Muscle layer of colon (tissue), 2 donors: ENCODE results near the gene LPP.
A peak's percentile ranks its signal among the peaks of the same experiment; 100 is the strongest.

Source experiments
- H3K27ac ChIP-seq: one replicate; pipeline ENCODE4 v1.7.0; 2013; ENCODE audit warnings: low read depth, mild to moderate bottlenecking, low read length, moderate library complexity
- H3K27me3 ChIP-seq, 2 donors: one replicate each; pipeline ENCODE4 v1.7.0; 2013; ENCODE audit warnings: low read length in 2 of 2, mild to moderate bottlenecking in 2 of 2; ENCODE audit not compliant: insufficient read depth in 2 of 2, control insufficient read depth in 1 of 2
- H3K36me3 ChIP-seq: one replicate; pipeline ENCODE4 v1.7.0; 2013; ENCODE audit warnings: mild to moderate bottlenecking, low read length; ENCODE audit not compliant: insufficient read depth
- H3K4me1 ChIP-seq: one replicate; pipeline ENCODE4 v1.7.0; 2013; ENCODE audit warnings: mild to moderate bottlenecking, low read length; ENCODE audit not compliant: insufficient read depth
- H3K4me3 ChIP-seq, 2 donors: one replicate each; pipeline ENCODE4 v1.7.0; 2013; ENCODE audit warnings: low read length in 2 of 2, low read depth in 1 of 2, mild to moderate bottlenecking in 1 of 2, moderate library complexity in 1 of 2
- H3K9ac ChIP-seq: one replicate; pipeline ENCODE4 v1.7.0; 2013; ENCODE audit warnings: low read length
- H3K9me3 ChIP-seq: one replicate; pipeline ENCODE4 v1.7.0; 2013; ENCODE audit warnings: mild to moderate bottlenecking, low read length
- donor health status: abdominal sarcoma.
- donor health status: Adenocarcinoma of cecum.

LPP gene

DNA sequence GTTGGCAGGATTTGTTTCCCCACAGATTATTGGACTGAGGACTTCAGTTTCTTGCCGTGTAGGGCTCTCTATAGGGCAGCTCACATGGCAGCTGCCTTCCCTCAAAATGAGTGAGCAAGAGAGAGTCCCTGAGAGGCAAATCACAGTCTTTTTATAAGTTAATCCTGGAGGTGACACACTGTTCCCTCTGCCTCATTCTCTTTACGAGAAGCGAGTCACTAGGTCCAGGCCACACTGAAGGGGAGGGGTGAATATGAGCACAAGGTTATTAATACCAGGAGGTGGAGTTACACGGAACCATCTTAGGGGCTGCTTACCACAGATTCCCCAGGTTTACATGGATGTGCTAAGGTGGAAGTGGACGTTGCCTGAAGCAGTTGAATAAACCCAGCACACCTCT lies 77.0 kb downstream of the LPP start:
- Histone ChIP-seq H3K27ac (peak overlapping the region; percentile 68), H3K36me3 (peaks cover 19% of the 10 kb centered on the region), H3K9me3 (no peaks in the 10 kb centered on the region), H3K27me3 (no peaks in the 10 kb centered on the region), H3K4me1 (peaks cover 67% of the 10 kb centered on the region), H3K4me3 (peak overlapping the region in 1 of 2 donors; percentile 9), H3K9ac (peak overlapping the region; percentile 54)

DNA sequence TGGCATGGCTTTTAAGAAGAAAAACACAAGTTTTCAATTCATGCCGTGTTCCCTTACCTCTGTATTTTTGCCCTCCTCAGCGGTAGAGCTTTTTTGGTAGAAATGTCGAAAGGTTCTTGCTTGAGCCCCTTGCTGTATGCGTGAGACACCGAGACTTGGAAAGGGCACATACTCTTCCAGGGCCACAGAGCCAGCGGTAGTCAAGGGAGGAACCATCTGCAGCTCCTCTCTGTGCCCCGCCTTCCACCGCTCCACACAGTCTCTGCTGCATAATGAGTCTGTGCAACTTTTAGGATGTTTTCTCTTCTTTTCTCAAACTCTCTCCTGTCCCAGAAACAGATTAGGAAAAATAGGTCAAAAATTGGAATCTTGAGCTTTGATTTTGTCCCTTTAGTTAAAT lies 77.5 kb downstream of the LPP start:
- Histone ChIP-seq H3K9ac (peak overlapping the region; percentile 54), H3K27ac (peak overlapping the region; percentile 68), H3K4me1 (peaks cover 67% of the 10 kb centered on the region), H3K36me3 (peaks cover 15% of the 10 kb centered on the region), H3K27me3 (no peaks in the 10 kb centered on the region), H3K9me3 (no peaks in the 10 kb centered on the region), H3K4me3 (peak overlapping the region in 1 of 2 donors; percentile 9)

DNA sequence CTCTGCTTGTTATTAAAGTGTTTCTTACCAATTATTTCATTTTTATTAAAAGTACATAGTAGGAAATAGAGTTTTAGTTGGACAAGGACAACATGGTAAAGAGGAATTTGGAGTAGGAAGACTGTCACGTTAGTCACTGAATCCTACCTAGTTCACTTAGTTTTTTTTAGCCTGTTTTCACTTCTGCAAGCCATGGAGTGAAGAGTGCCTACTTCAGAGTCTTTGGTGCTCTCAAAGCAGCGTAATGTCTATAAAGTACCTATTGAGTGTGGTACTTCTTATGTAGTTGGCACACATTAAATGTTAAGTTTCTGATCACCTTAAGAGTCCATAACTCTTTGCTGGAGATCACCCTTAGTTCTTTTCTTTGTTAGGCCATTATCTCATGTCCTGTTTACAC lies 78.7 kb downstream of the LPP start:
- Histone ChIP-seq H3K9ac (no peak overlapping the region), H3K27ac (peak overlapping the region; percentile 68), H3K27me3 (no peaks in the 10 kb centered on the region), H3K36me3 (peaks cover 8% of the 10 kb centered on the region), H3K4me3 (no peak overlapping the region), H3K9me3 (no peaks in the 10 kb centered on the region), H3K4me1 (peaks cover 63% of the 10 kb centered on the region)

GRCh38 chr3:188233320-188233719 lies 79.4 kb downstream of the LPP start:
- Histone ChIP-seq H3K9ac (no peak overlapping the region), H3K36me3 (peaks cover 2% of the 10 kb centered on the region), H3K4me1 (peaks cover 63% of the 10 kb centered on the region), H3K27ac (peak overlapping the region; percentile 68), H3K9me3 (no peaks in the 10 kb centered on the region), H3K27me3 (no peaks in the 10 kb centered on the region), H3K4me3 (no peak overlapping the region)

DNA sequence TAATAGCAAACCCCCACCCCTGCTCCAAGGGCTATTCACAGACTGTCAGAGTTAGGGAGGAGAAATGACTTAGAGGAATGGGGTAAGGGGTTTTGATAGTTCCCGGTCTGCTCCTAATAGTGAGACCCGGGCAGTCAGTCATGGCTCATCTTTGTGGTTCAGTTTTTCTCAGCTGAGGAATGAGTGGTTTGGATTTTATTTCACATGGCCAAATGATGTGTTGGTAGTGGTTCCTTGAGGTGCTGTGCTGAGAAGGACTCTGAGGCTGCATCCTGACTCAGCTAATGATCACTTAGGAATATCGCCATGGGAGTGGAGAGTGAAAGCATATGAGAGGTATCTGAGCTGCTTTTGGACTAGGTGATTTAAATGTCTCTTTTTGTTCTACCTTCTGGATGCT lies 80.2 kb downstream of the LPP start:
- H3K4me3 ChIP-seq = no peak overlapping the region
- no peaks in the 10 kb centered on the region for H3K27me3 ChIP-seq
- H3K27ac ChIP-seq = peak overlapping the region; percentile 68
- peaks cover 63% of the 10 kb centered on the region for H3K4me1 ChIP-seq
- no peaks in the 10 kb centered on the region for H3K9me3 ChIP-seq
- H3K9ac ChIP-seq = no peak overlapping the region
- no peaks in the 10 kb centered on the region for H3K36me3 ChIP-seq

GRCh38 chr3:188236271-188236670 lies 82.3 kb downstream of the LPP start:
- H3K27ac ChIP-seq = peak overlapping the region; percentile 21

DNA sequence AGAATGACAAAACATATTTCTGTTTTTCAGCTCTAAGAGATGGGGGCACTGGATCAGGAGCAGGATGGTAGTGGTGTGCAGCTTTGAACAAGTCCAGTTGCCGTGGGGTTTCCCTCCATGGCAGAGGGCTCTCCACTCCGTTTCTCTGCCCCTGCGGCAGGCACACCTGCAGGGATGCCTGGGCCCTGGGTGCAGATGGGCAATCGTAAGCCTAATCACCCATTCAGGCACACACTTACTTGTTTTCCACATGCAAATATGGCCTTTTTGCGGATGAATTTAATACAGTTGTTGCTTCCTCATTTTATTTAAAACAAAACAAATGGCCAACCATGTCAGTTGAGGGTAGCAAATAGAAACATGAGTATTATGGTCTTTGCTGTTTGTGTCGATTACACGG lies 85.1 kb downstream of the LPP start:
- H3K9ac ChIP-seq = no peak overlapping the region
- no peak overlapping the region for H3K4me3 ChIP-seq
- H3K9me3 ChIP-seq = no peaks in the 10 kb centered on the region
- H3K36me3 ChIP-seq = peaks cover 10% of the 10 kb centered on the region
- H3K27ac ChIP-seq = no peak overlapping the region
- H3K4me1 ChIP-seq = peaks cover 71% of the 10 kb centered on the region
- H3K27me3 ChIP-seq = no peaks in the 10 kb centered on the region

More at GRCh38 chr3:188236271-188236670, 82.3 kb downstream of the LPP start:
- no peaks in the 10 kb centered on the region for H3K9me3 ChIP-seq
- H3K4me3 ChIP-seq = no peak overlapping the region
- H3K9ac ChIP-seq = no peak overlapping the region
- peaks cover 10% of the 10 kb centered on the region for H3K36me3 ChIP-seq
- no peaks in the 10 kb centered on the region for H3K27me3 ChIP-seq
- H3K4me1 ChIP-seq = peaks cover 71% of the 10 kb centered on the region

GRCh38 chr3:188239577-188239976 lies 85.6 kb downstream of the LPP start:
- Histone ChIP-seq H3K27ac (peak overlapping the region; percentile 43), H3K9me3 (no peaks in the 10 kb centered on the region), H3K27me3 (no peaks in the 10 kb centered on the region), H3K4me3 (no peak overlapping the region), H3K9ac (no peak overlapping the region), H3K36me3 (peaks cover 10% of the 10 kb centered on the region), H3K4me1 (peaks cover 67% of the 10 kb centered on the region)

DNA sequence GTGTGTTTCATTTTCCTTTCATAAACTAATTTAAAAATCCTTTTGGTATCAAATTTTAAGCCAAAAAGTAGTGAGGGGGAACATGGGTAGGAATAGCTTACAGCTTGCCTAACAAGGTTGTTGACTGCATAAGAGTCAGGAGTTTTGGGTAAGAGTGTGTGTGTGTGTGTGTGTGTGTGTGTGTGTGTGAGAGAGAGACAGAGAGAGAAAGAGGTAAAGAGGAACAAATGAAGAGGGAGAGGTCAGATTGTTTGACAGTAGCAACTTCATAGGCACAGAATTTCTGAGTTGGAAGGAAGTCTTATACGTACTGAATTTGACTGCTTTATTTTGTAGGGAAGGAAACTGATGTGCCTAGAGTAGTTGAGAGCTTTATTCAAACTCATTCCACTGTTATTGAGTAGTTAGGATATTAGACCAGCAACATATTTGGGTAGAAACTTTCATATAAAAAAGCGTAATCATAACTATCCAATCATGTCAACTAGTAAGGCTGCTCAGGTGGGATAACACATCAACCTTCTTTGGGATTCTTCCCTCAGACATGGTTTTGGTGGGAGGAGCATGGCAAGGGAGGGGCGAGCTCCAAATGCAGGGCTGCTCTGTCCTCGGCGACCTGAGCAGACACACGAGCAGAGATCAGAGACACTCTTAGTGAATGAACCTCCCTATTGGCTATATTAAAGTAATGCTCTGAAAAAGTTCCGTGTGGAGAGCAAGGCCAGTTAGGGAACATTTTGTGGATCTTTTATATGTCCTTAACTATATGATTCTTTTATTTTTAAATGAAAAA lies 86.4 kb downstream of the LPP start:
- peaks cover 67% of the 10 kb centered on the region for H3K4me1 ChIP-seq
- no peaks in the 10 kb centered on the region for H3K27me3 ChIP-seq
- peak overlapping the region in 1 of 2 donors; percentile 2 for H3K4me3 ChIP-seq
- H3K36me3 ChIP-seq = peaks cover 10% of the 10 kb centered on the region
- H3K27ac ChIP-seq = peak overlapping the region; percentile 65
- peak overlapping the region; percentile 14 for H3K9ac ChIP-seq
- no peaks in the 10 kb centered on the region for H3K9me3 ChIP-seq

- peak overlapping the region; percentile 65 for H3K27ac ChIP-seq
Observed at GRCh38 chr3:188241072-188241471, 87.1 kb downstream of the LPP start.

GRCh38 chr3:188241883-188242282 lies 87.9 kb downstream of the LPP start:
- Histone ChIP-seq H3K4me3 (no peak overlapping the region), H3K4me1 (peaks cover 61% of the 10 kb centered on the region), H3K36me3 (peaks cover 12% of the 10 kb centered on the region), H3K9me3 (no peaks in the 10 kb centered on the region), H3K9ac (no peak overlapping the region), H3K27me3 (no peaks in the 10 kb centered on the region), H3K27ac (peak overlapping the region; percentile 65)

More at GRCh38 chr3:188241072-188241471, 87.1 kb downstream of the LPP start:
- Histone ChIP-seq H3K9me3 (no peaks in the 10 kb centered on the region), H3K9ac (peak overlapping the region; percentile 14), H3K4me1 (peaks cover 65% of the 10 kb centered on the region), H3K27me3 (no peaks in the 10 kb centered on the region), H3K36me3 (peaks cover 10% of the 10 kb centered on the region), H3K4me3 (no peak overlapping the region)
